Measurements from ENCODE around the gene UGT1A7. TPM values are rescaled to one million over a fixed set of nuclear protein-coding genes. Genes with fewer than 3 reads are reported as not detected.
"Not testable (repeated sequence)": the region's sequence is repeated elsewhere in the genome, so short reads cannot be mapped to it uniquely, and the experiment has no call there.

The UGT1A7 gene
- total RNA-seq, 2 donors from 2014 or later, result 0.46 TPM; not detected in 1

DNA sequence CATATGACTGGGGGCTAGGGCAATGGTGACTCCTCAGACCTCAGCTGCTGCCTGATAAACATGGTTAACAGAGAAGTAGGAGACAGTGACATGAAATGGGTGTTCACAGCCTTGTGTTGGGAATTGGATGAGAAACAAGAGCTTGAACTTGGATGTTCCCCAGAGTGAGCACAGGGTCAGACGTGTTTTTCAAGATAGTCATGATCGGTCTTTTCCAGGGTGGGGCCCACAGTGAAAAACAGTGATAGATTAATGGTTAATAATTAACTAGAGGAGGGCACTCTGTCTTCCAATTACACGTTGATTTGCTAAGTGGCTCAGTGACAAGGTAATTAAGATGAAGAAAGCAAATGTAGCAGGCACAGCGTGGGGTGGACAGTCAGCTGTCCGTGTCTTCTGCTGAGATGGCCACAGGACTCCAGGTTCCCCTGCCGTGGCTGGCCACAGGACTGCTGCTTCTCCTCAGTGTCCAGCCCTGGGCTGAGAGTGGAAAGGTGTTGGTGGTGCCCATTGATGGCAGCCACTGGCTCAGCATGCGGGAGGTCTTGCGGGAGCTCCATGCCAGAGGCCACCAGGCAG lies 47.1 kb downstream of the UGT1A7 start, which contains the start of gene UGT1A3:
UGT1A3 (plus strand) TSS at position 320 of the 579 bp plus-strand sequence; CDS start at position 405, 85 bp downstream.
- H3K4me1 ChIP-seq (replicated peaks), result no peaks in the 10 kb centered on the region
- intact Hi-C loops (cut with DNase I), result no loop called here
- no peak for DNase-seq (ENCODE audit: low spot score)
- no peak within 1 kb of the TSS for H3K4me3 ChIP-seq
- TF ChIP-seq CTCF (IDR thresholded peaks at IDR 0.05), result no peak
- no peak for TF ChIP-seq POLR2AphosphoS5 (IDR thresholded peaks at IDR 0.05)
- TF ChIP-seq POLR2A (IDR thresholded peaks at IDR 0.05), result no peak
- H3K36me3 ChIP-seq, result no peaks in the 10 kb centered on the region
- WGBS, result 74% methylated on average over 8 of the region's 8 CpGs
- H3K27ac ChIP-seq, result no peak within 1 kb of the TSS
- H3K9me3 ChIP-seq, result no peaks in the 10 kb centered on the region
- no peaks in the 10 kb centered on the region for H3K27me3 ChIP-seq (replicated peaks; ENCODE audit: insufficient read depth)

- H3K4me3 ChIP-seq; H3K9me3 ChIP-seq; H3K27me3 ChIP-seq (replicated peaks; ENCODE audit: insufficient read depth); DNase-seq (ENCODE audit: low spot score); H3K27ac ChIP-seq; H3K36me3 ChIP-seq; H3K4me1 ChIP-seq (replicated peaks); intact Hi-C loops (cut with DNase I): not testable (repeated sequence)
- WGBS, result 63% methylated on average over 14 of the region's 14 CpGs
Observed at GRCh38 chr2:233736868-233737653, 55.4 kb downstream of the UGT1A7 start.

- intact Hi-C loops (cut with DNase I), result no loop called here
- WGBS, result 56% methylated on average over 2 of the region's 2 CpGs
Observed at GRCh38 chr2:233740870-233741269, 59.2 kb downstream of the UGT1A7 start.

GRCh38 chr2:233743464-233744259 lies 62.0 kb downstream of the UGT1A7 start:
- no peaks in the 10 kb centered on the region for H3K9me3 ChIP-seq
- no peaks in the 10 kb centered on the region for H3K36me3 ChIP-seq
- H3K4me1 ChIP-seq (replicated peaks), result no peaks in the 10 kb centered on the region
- intact Hi-C loops (cut with DNase I), result no loop called here
- WGBS, result 94% methylated on average over 46 of the region's 46 CpGs
- no peaks in the 10 kb centered on the region for H3K27me3 ChIP-seq (replicated peaks; ENCODE audit: insufficient read depth)
- H3K27ac ChIP-seq, result no peak overlapping the region
- TF ChIP-seq POLR2AphosphoS5 (IDR thresholded peaks at IDR 0.05) (no peak), CTCF (IDR thresholded peaks at IDR 0.05) (no peak), POLR2A (IDR thresholded peaks at IDR 0.05) (no peak)
- DNase-seq (ENCODE audit: low spot score), result no peak
- H3K4me3 ChIP-seq, result no peak overlapping the region

More at GRCh38 chr2:233740870-233741269, 59.2 kb downstream of the UGT1A7 start:
- no peak overlapping the region for H3K27ac ChIP-seq
- DNase-seq (ENCODE audit: low spot score), result no peak
- H3K36me3 ChIP-seq, result no peaks in the 10 kb centered on the region
- H3K9me3 ChIP-seq, result no peaks in the 10 kb centered on the region
- H3K27me3 ChIP-seq (replicated peaks; ENCODE audit: insufficient read depth), result no peaks in the 10 kb centered on the region
- H3K4me3 ChIP-seq, result no peak overlapping the region
- TF ChIP-seq POLR2A (IDR thresholded peaks at IDR 0.05) (no peak), CTCF (IDR thresholded peaks at IDR 0.05) (no peak), POLR2AphosphoS5 (IDR thresholded peaks at IDR 0.05) (no peak)
- H3K4me1 ChIP-seq (replicated peaks), result no peaks in the 10 kb centered on the region

DNA sequence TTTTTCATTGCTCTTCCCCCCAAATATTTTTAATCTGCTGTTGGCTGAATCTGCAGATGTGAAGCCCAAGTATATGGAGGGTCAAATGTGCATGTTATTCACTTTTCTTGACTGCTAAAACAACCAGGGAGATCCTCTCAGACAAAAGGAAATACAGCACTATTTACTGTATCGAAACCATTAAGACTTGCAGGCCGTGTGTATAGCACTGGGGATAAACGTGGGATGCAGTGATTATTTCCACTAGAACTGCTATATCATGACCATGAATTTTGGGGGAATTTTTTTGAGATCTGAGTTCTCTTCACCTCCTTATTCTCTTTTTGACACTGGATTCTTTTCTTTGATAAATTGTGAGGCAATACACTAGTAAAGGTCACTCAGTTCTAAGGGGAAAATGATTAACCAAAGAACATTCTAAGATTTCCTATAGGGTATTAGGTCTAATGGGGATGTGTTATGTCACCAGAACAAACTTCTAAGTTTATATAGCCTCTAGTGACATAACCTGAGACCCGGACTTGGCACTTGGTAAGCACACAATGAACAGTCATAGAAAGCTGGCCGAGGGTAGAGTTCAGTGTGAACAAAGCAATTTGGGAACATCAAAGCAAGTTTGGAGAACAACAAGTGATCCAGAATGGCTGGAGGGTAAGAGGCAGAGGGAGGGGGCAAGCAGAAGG lies 63.5 kb downstream of the UGT1A7 start:
- no peaks in the 10 kb centered on the region for H3K4me1 ChIP-seq (replicated peaks)
- H3K27ac ChIP-seq, result no peak overlapping the region
- no peak overlapping the region for H3K4me3 ChIP-seq
- intact Hi-C loops (cut with DNase I), result no loop called here
- no peaks in the 10 kb centered on the region for H3K36me3 ChIP-seq
- no peak for TF ChIP-seq POLR2AphosphoS5 (IDR thresholded peaks at IDR 0.05)
- no peak for TF ChIP-seq POLR2A (IDR thresholded peaks at IDR 0.05)
- no peak for TF ChIP-seq CTCF (IDR thresholded peaks at IDR 0.05)
- DNase-seq (ENCODE audit: low spot score), result no peak
- no peaks in the 10 kb centered on the region for H3K27me3 ChIP-seq (replicated peaks; ENCODE audit: insufficient read depth)
- no peaks in the 10 kb centered on the region for H3K9me3 ChIP-seq
- 58% methylated on average over 5 of the region's 5 CpGs for WGBS

- H3K9me3 ChIP-seq; H3K27ac ChIP-seq; H3K36me3 ChIP-seq; DNase-seq (ENCODE audit: low spot score); H3K27me3 ChIP-seq (replicated peaks; ENCODE audit: insufficient read depth); intact Hi-C loops (cut with DNase I); H3K4me3 ChIP-seq; H3K4me1 ChIP-seq (replicated peaks): not testable (repeated sequence)
- 89% methylated on average over 2 of the region's 2 CpGs for WGBS
Observed at GRCh38 chr2:233745838-233746237, 64.1 kb downstream of the UGT1A7 start.

Data from prostate gland (tissue), 2 donors.